Chondrocyte (in vitro differentiated cells): ENCODE measurements around the gene CTBP1. TPM values are rescaled to one million over a fixed set of nuclear protein-coding genes. Genes with fewer than 3 reads are reported as not detected.
"Not testable (repeated sequence)": the region's sequence is repeated elsewhere in the genome, so short reads cannot be mapped to it uniquely, and the experiment has no call there.

Experiments used
- DNase-seq: peaks from one replicate; pipeline ENCODE4 v3.0.0; 2021; ENCODE audit warnings: mixed read lengths, low spot score
- H3K27ac Mint-ChIP-seq: one replicate; pipeline ENCODE4 v1.8.0; 2021; ENCODE audit warnings: mild to moderate bottlenecking, moderate library complexity, mixed read lengths; ENCODE audit not compliant: unreplicated experiment
- H3K27me3 Mint-ChIP-seq: 2 replicates; pipeline ENCODE4 v1.8.0; 2021; ENCODE audit warnings: low read depth, mixed read lengths
- H3K36me3 Mint-ChIP-seq: 2 replicates; pipeline ENCODE4 v1.8.0; 2021; ENCODE audit warnings: low read depth, mixed read lengths
- H3K4me1 Mint-ChIP-seq: 2 replicates; pipeline ENCODE4 v1.8.0; 2021; ENCODE audit warnings: low read depth, mild to moderate bottlenecking, mixed read lengths
- H3K4me3 Mint-ChIP-seq: one replicate; pipeline ENCODE4 v1.8.0; 2021; ENCODE audit warnings: mild to moderate bottlenecking, moderate library complexity, mixed read lengths; ENCODE audit not compliant: unreplicated experiment
- H3K9me3 Mint-ChIP-seq: 2 replicates; pipeline ENCODE4 v1.8.0; 2021; ENCODE audit warnings: low read depth, mixed read lengths
- CTCF ChIP-seq: fragments of 200-600 bp; sonication (generic); IDR thresholded peaks from 2 replicates; pipeline ENCODE4 v1.5.0; 2021; ENCODE audit warnings: antibody characterized with exemption, mild to moderate bottlenecking, moderate library complexity
- total RNA-seq: library from RNA; stranded (reverse); gene quantifications from 3 replicates; pipeline ENCODE4 v1.2.1, GENCODE V29; 2021

Gene CTBP1
- total RNA-seq, 1 donor from 2014 or later = 151 TPM

- TF ChIP-seq CTCF = no peak
- Mint-ChIP-seq H3K9me3 (no peaks in the 10 kb centered on the region), H3K4me3 (no peak overlapping the region), H3K4me1 (peaks cover 26% of the 10 kb centered on the region), H3K36me3 (peaks cover 1% of the 10 kb centered on the region), H3K27me3 (no peaks in the 10 kb centered on the region), H3K27ac (no peak overlapping the region)
- DNase-seq = no peak
Measured at GRCh38 chr4:1240721-1241465, 8.0 kb downstream of the CTBP1 start.

GRCh38 chr4:1239950-1240307 is 9.0 kb downstream of the CTBP1 start:
- no peak for DNase-seq
- H3K4me3 Mint-ChIP-seq = no peak overlapping the region
- H3K27ac Mint-ChIP-seq = no peak overlapping the region
- H3K27me3 Mint-ChIP-seq = no peaks in the 10 kb centered on the region
- TF ChIP-seq CTCF = no peak
- no peaks in the 10 kb centered on the region for H3K9me3 Mint-ChIP-seq
- peaks cover 23% of the 10 kb centered on the region for H3K4me1 Mint-ChIP-seq
- peaks cover 8% of the 10 kb centered on the region for H3K36me3 Mint-ChIP-seq

- Mint-ChIP-seq H3K4me3 (no peak overlapping the region), H3K9me3 (no peaks in the 10 kb centered on the region), H3K27me3 (no peaks in the 10 kb centered on the region), H3K27ac (no peak overlapping the region), H3K4me1 (peaks cover 23% of the 10 kb centered on the region), H3K36me3 (peaks cover 10% of the 10 kb centered on the region)
- TF ChIP-seq CTCF = no peak
- no peak for DNase-seq
Measured at GRCh38 chr4:1239141-1239949, 9.6 kb downstream of the CTBP1 start.

GRCh38 chr4:1238676-1239000 is 10.3 kb downstream of the CTBP1 start:
- Mint-ChIP-seq H3K9me3 (no peaks in the 10 kb centered on the region), H3K27me3 (no peaks in the 10 kb centered on the region), H3K4me3 (no peak overlapping the region), H3K27ac (no peak overlapping the region), H3K36me3 (peaks cover 12% of the 10 kb centered on the region), H3K4me1 (peaks cover 27% of the 10 kb centered on the region)
- TF ChIP-seq CTCF = no peak
- no peak for DNase-seq

GRCh38 chr4:1237981-1238675 is 10.8 kb downstream of the CTBP1 start:
- Mint-ChIP-seq H3K27me3 (no peaks in the 10 kb centered on the region), H3K4me3 (no peak overlapping the region)

GRCh38 chr4:1237261-1237660 is 11.7 kb downstream of the CTBP1 start:
- H3K9me3 Mint-ChIP-seq, H3K27ac Mint-ChIP-seq, H3K27me3 Mint-ChIP-seq, H3K4me3 Mint-ChIP-seq, DNase-seq: not testable (repeated sequence)
- peaks cover 15% of the 10 kb centered on the region for H3K36me3 Mint-ChIP-seq
- H3K4me1 Mint-ChIP-seq = peaks cover 30% of the 10 kb centered on the region

More at GRCh38 chr4:1237981-1238675, 10.8 kb downstream of the CTBP1 start:
- Mint-ChIP-seq H3K27ac (no peak overlapping the region), H3K9me3 (no peaks in the 10 kb centered on the region), H3K36me3 (peaks cover 13% of the 10 kb centered on the region), H3K4me1 (peaks cover 32% of the 10 kb centered on the region)
- no peak for TF ChIP-seq CTCF
- DNase-seq = peak; percentile 87

- H3K4me3 Mint-ChIP-seq, H3K27me3 Mint-ChIP-seq, H3K27ac Mint-ChIP-seq, DNase-seq, H3K9me3 Mint-ChIP-seq: not testable (repeated sequence)
- H3K4me1 Mint-ChIP-seq = peaks cover 30% of the 10 kb centered on the region
- peaks cover 17% of the 10 kb centered on the region for H3K36me3 Mint-ChIP-seq
Measured at GRCh38 chr4:1236836-1237235, 12.1 kb downstream of the CTBP1 start.
